ENCODE results near the gene FERMT1. TPM values are rescaled to one million over a fixed set of nuclear protein-coding genes. Genes with fewer than 3 reads are reported as not detected.
"Not testable (repeated sequence)": the region's sequence is repeated elsewhere in the genome, so short reads cannot be mapped to it uniquely, and the experiment has no call there.

FERMT1 gene
- polyA plus RNA-seq, 1 donor, result 0.18 TPM

- DNase-seq (ENCODE audit: low read depth), result no peak
Measured at GRCh38 chr20:6040958-6041807, 81.6 kb downstream of the FERMT1 start.

GRCh38 chr20:6040540-6040939, 82.3 kb downstream of the FERMT1 start:
- no peak for DNase-seq (ENCODE audit: low read depth)

GRCh38 chr20:6039766-6040165, 83.1 kb downstream of the FERMT1 start:
- DNase-seq (ENCODE audit: low read depth), result no peak

- DNase-seq (ENCODE audit: low read depth), result no peak
Measured at GRCh38 chr20:6038256-6038655, 84.6 kb downstream of the FERMT1 start.

GRCh38 chr20:6037082-6037481, 85.7 kb downstream of the FERMT1 start:
- DNase-seq (ENCODE audit: low read depth), result no peak

GRCh38 chr20:6036213-6036612, 86.6 kb downstream of the FERMT1 start:
- no peak for DNase-seq (ENCODE audit: low read depth)

- no peak for DNase-seq (ENCODE audit: low read depth)
Measured at GRCh38 chr20:6034134-6034969, 88.5 kb downstream of the FERMT1 start.

GRCh38 chr20:6032907-6033306, 89.9 kb downstream of the FERMT1 start:
- DNase-seq (ENCODE audit: low read depth), result not testable (repeated sequence)

- DNase-seq (ENCODE audit: low read depth), result no peak
Measured at GRCh38 chr20:6030453-6031080, 92.3 kb downstream of the FERMT1 start.

GRCh38 chr20:6029538-6029937, 93.3 kb downstream of the FERMT1 start:
- DNase-seq (ENCODE audit: low read depth), result no peak

- DNase-seq (ENCODE audit: low read depth), result no peak
Measured at GRCh38 chr20:6028818-6029217, 94.0 kb downstream of the FERMT1 start.

- no peak for DNase-seq (ENCODE audit: low read depth)
Measured at GRCh38 chr20:6026051-6026450, 96.8 kb downstream of the FERMT1 start.

Other genes with a start within 250 kb of the FERMT1 start
- 0.20 TPM for gene CHGB, start 211.5 kb downstream of the FERMT1 start, polyA plus RNA-seq (ENCODE audit: insufficient read length)
- 11.1 TPM for gene TRMT6, start 172.5 kb downstream of the FERMT1 start, polyA plus RNA-seq (ENCODE audit: insufficient read length)
- gene MCM8, start 172.4 kb downstream of the FERMT1 start, polyA plus RNA-seq (ENCODE audit: insufficient read length), result 8.3 TPM
- gene CRLS1, start 116.9 kb downstream of the FERMT1 start, polyA plus RNA-seq (ENCODE audit: insufficient read length), result 59.6 TPM
- gene LRRN4, start 69.0 kb downstream of the FERMT1 start, polyA plus RNA-seq (ENCODE audit: insufficient read length), result 0.19 TPM